RWPE2 (cell line): ENCODE data around the gene PAWR.

Source experiments
- ATAC-seq: fragments of 200-7000 bp; cut with Tn5 transposase; 3 replicates; pipeline ENCODE4 v1.9.1; 2021; ENCODE audit warnings: low read depth
- DNase-seq: peaks from one replicate; pipeline ENCODE4 v3.0.0-alpha.2; 2020; ENCODE audit warnings: low spot score
- H3K27ac ChIP-seq: fragments of 450-650 bp; 2 replicates; pipeline ENCODE4 v1.5.1; 2017; ENCODE audit warnings: mild to moderate bottlenecking; ENCODE audit not compliant: poor library complexity, severe bottlenecking
- H3K27me3 ChIP-seq: fragments of 250-450 bp; sonication (Bioruptor Pico); 2 replicates; pipeline ENCODE4 v1.5.1; 2021; ENCODE audit warnings: mild to moderate bottlenecking, moderate library complexity; ENCODE audit not compliant: insufficient read depth, poor library complexity, severe bottlenecking
- H3K36me3 ChIP-seq: fragments of 250-450 bp; sonication (Bioruptor Pico); 2 replicates; pipeline ENCODE4 v1.5.1; 2020; ENCODE audit warnings: low read depth, mild to moderate bottlenecking, moderate library complexity
- H3K4me1 ChIP-seq: fragments of 250-450 bp; sonication (Bioruptor Pico); 2 replicates; pipeline ENCODE4 v1.5.1; 2021; ENCODE audit warnings: mild to moderate bottlenecking, moderate library complexity; ENCODE audit not compliant: insufficient read depth, poor library complexity, severe bottlenecking
- H3K4me3 ChIP-seq: fragments of 250-450 bp; sonication (Bioruptor Pico); 2 replicates; pipeline ENCODE4 v1.5.1; 2021; ENCODE audit warnings: mild to moderate bottlenecking, moderate library complexity; ENCODE audit not compliant: severe bottlenecking
- H3K9me3 ChIP-seq: fragments of 250-450 bp; sonication (Bioruptor Pico); 2 replicates; pipeline ENCODE4 v1.5.1; 2021; ENCODE audit warnings: mild to moderate bottlenecking, moderate library complexity; ENCODE audit not compliant: severe bottlenecking
- TF ChIP-seq, protein P1 (sequence below): fragments of 450-650 bp; IDR thresholded peaks from one replicate; pipeline ENCODE4 v1.5.1; 2017; ENCODE audit warnings: mild to moderate bottlenecking, moderate library complexity; ENCODE audit not compliant: poor library complexity, severe bottlenecking

PAWR gene

DNA sequence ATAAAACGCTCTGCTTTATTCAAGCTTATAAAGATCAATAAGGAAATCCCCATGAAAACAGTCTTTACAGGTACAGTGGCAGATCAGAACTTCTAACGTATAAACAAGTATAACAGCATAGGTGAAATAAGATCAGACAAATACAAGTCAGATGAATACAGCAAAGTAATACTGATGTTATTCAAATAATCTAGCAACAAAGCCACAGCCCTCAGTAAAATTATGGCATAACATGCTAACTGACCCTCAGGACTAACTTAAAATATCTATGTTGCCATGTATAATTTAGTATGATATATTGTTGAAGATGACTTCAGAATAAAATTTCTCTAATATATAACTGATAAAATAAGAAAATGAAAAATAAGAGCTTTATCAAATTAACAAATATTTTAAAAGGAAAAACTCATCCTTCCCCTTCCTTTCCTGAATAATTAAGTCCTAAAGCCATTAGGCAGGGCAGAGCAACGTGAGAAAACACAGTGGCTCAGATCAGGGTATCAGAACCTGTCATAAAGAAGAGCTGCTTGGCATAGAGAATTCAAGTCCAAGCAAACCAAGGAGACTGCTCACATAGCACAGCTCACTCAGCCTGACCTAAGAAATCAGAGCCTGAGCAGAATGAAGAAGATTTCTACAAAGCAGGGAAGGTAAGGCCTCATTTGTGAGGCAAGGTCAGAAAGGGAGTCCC is 70.7 kb downstream of the PAWR start:
- H3K9me3 ChIP-seq, result no peaks in the 10 kb centered on the region
- no peak for ATAC-seq
- H3K27ac ChIP-seq, result peak overlapping the region; percentile 56
- H3K36me3 ChIP-seq, result peaks cover 42% of the 10 kb centered on the region
- no peaks in the 10 kb centered on the region for H3K27me3 ChIP-seq
- no peak for DNase-seq
- TF ChIP-seq, protein P1, sequence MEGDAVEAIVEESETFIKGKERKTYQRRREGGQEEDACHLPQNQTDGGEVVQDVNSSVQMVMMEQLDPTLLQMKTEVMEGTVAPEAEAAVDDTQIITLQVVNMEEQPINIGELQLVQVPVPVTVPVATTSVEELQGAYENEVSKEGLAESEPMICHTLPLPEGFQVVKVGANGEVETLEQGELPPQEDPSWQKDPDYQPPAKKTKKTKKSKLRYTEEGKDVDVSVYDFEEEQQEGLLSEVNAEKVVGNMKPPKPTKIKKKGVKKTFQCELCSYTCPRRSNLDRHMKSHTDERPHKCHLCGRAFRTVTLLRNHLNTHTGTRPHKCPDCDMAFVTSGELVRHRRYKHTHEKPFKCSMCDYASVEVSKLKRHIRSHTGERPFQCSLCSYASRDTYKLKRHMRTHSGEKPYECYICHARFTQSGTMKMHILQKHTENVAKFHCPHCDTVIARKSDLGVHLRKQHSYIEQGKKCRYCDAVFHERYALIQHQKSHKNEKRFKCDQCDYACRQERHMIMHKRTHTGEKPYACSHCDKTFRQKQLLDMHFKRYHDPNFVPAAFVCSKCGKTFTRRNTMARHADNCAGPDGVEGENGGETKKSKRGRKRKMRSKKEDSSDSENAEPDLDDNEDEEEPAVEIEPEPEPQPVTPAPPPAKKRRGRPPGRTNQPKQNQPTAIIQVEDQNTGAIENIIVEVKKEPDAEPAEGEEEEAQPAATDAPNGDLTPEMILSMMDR, result no peak
- no peak overlapping the region for H3K4me3 ChIP-seq
- peaks cover 25% of the 10 kb centered on the region for H3K4me1 ChIP-seq

DNA sequence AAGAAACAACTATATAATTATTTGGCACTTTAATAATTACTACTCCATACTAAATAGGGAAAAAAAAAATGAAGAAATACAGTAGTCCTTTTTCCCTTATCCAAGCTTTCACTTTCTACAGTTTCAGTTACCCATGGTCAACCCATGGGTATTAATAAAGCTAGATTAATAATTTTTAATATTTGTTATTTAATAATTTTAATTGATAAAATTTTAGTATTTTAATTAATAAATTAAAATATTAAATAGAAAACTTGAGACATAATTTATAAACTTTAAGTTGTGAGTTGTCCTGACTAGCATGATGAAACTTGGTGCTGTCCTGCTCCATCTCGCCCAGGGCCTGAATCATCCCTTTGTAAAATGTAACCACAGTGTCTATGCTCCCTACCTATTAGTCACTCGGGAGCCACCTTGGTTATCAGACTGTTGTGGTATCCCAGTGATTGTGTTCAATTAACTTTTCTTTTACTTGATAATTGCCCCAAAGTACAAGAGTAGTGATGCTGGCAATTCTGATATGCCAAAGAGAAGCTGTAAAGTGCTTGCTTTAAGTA is 71.8 kb downstream of the PAWR start:
- Histone ChIP-seq H3K36me3 (peaks cover 47% of the 10 kb centered on the region), H3K4me3 (no peak overlapping the region), H3K27me3 (no peaks in the 10 kb centered on the region), H3K9me3 (no peaks in the 10 kb centered on the region), H3K27ac (peak overlapping the region; percentile 56), H3K4me1 (peaks cover 33% of the 10 kb centered on the region)
- DNase-seq, result peak; percentile 64
- ATAC-seq, result peak; percentile 100
- TF ChIP-seq, protein P1, result no peak

DNA sequence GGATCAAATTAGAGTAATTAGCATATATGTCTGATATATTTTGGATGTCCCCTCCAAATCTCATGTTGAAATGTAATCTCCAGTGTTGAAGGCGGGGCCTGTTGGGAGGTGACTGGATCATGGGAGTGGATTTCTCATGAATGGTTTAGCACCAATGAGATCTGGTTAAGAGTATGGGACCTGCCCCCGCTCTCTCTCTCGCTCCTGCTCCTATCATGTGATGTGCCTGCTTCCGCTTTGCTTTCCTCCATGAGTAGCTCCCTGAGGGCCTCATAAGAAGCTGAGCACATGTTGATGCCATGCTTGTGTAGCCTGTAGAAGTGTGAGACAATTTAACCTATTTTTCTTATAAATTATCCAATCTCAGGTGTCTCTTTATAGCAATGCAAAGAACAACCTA is 73.1 kb downstream of the PAWR start:
- no peaks in the 10 kb centered on the region for H3K27me3 ChIP-seq
- no peak for ATAC-seq
- DNase-seq, result no peak
- H3K4me3 ChIP-seq, result no peak overlapping the region
- peaks cover 33% of the 10 kb centered on the region for H3K4me1 ChIP-seq
- H3K36me3 ChIP-seq, result peaks cover 56% of the 10 kb centered on the region
- no peak overlapping the region for H3K27ac ChIP-seq
- H3K9me3 ChIP-seq, result no peaks in the 10 kb centered on the region
- TF ChIP-seq, protein P1, result no peak

DNA sequence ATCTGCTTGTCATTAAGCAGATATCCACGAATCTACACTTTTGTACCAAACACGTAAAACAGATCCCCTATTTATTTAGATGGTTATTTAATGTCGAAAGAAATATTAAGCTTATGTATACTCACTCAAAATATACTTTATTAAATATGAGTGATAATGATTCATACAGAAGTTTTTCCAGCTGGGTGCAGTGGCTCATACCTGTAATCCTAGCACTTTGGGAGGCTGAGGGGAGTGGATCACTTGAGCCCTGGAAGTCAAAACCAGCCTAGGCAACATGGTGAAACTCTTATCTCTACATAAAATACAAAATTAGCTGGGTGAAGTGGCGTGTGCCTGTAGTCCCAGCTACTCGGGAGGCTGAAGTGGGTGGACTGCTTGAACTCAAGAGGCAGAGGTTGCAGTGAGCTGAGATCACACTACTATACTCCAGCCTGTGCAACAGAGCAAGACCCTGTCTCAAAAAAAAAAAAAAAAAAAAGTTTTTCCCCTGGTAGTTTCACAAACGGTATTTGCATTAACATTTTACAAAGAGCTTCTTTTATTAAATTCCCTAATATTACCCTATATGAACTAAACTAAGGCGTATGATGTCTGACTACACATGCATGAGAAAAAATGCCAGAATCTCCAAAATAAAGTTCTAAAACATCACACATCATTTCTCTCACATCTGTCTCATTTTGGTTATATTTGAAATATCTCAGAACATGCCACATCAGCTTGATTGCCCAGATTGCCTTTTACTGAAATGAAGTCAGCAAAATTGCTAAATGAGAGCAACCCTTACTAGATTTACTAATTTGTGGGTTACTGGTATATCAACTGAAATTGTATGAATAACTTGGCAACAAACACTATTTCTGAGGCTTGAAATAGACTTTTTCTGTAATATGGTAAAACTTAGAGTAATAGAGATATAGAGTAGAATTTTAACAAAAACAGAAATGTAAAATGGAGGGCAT is 74.9 kb downstream of the PAWR start:
- TF ChIP-seq, protein P1, result no peak
- no peaks in the 10 kb centered on the region for H3K27me3 ChIP-seq
- no peaks in the 10 kb centered on the region for H3K9me3 ChIP-seq

More for the DNA sequence above, 74.9 kb downstream of the PAWR start:
- H3K36me3 ChIP-seq, result peaks cover 64% of the 10 kb centered on the region
- peaks cover 33% of the 10 kb centered on the region for H3K4me1 ChIP-seq
- H3K4me3 ChIP-seq, result no peak overlapping the region
- peak; percentile 47; the same call in 2 of the 3 replicates for ATAC-seq
- DNase-seq, result no peak
- H3K27ac ChIP-seq, result peak overlapping the region; percentile 22
